PFSK-1 (cell line): ENCODE results near the gene PADI1.

ENCODE experiments used
- FOXP2 ChIP-seq: optimal IDR thresholded peaks from 2 replicates; pipeline ENCODE3; 2011; ENCODE audit warnings: borderline replicate concordance, control low read depth, inconsistent platforms; ENCODE audit not compliant: insufficient read depth; ENCODE audit errors: extremely low read length, extremely low read depth
- POLR2AphosphoS5 ChIP-seq: IDR thresholded peaks from 2 replicates; pipeline ENCODE4 v1.6.1; 2012; ENCODE audit warnings: low read depth, mild to moderate bottlenecking, control low read depth, low read length, moderate library complexity

GRCh38 chr1:17265162-17265561 lies 60.2 kb downstream of the PADI1 start:
- TF ChIP-seq FOXP2 (no peak), POLR2AphosphoS5 (no peak)
